Osteoblast (primary cell): ENCODE measurements around the gene PGRMC2. TPM values are rescaled to one million over a fixed set of nuclear protein-coding genes. Genes with fewer than 3 reads are reported as not detected.

ENCODE experiments used
- DNase-seq: peaks from one replicate; pipeline ENCODE4 v3.0.0; 2011; ENCODE audit warnings: low spot score, mixed read lengths; ENCODE audit not compliant: insufficient read length; ENCODE audit errors: missing footprints
- H2AFZ ChIP-seq: 2 replicates; pipeline ENCODE4 v1.6.0; 2011; ENCODE audit warnings: mild to moderate bottlenecking, low read length
- H3K27ac ChIP-seq: 2 replicates; pipeline ENCODE4 v1.5.1; 2011; ENCODE audit warnings: mild to moderate bottlenecking, low read depth, low read length, moderate library complexity
- H3K27me3 ChIP-seq: 2 replicates; pipeline ENCODE4 v1.6.0; 2012; ENCODE audit warnings: mild to moderate bottlenecking, control low read depth, inconsistent platforms, low read length, moderate library complexity; ENCODE audit not compliant: insufficient read depth
- H3K36me3 ChIP-seq: 2 replicates; pipeline ENCODE4 v1.5.1; 2011; ENCODE audit warnings: mild to moderate bottlenecking, low read length, control low read depth, moderate library complexity; ENCODE audit not compliant: insufficient read depth
- H3K4me1 ChIP-seq: 2 replicates; pipeline ENCODE4 v1.5.1; 2011; ENCODE audit warnings: mild to moderate bottlenecking, low read length, control low read depth, moderate library complexity; ENCODE audit not compliant: insufficient read depth
- H3K4me2 ChIP-seq: 2 replicates; pipeline ENCODE4 v1.6.0; 2011; ENCODE audit warnings: mild to moderate bottlenecking, low read length; ENCODE audit not compliant: insufficient read depth
- H3K4me3 ChIP-seq: fragments of 200-600 bp; sonication (generic); 3 replicates; pipeline ENCODE4 v1.5.1; 2012; ENCODE audit warnings: mild to moderate bottlenecking, low read length, inconsistent platforms; ENCODE audit not compliant: insufficient read depth
- H3K79me2 ChIP-seq: 2 replicates; pipeline ENCODE4 v1.6.0; 2012; ENCODE audit warnings: mild to moderate bottlenecking, low read length, control low read depth, inconsistent platforms; ENCODE audit not compliant: insufficient read depth
- H3K9me3 ChIP-seq: 2 replicates; pipeline ENCODE4 v1.5.1; 2011; ENCODE audit warnings: low read depth, low read length, control low read depth
- H4K20me1 ChIP-seq: 2 replicates; pipeline ENCODE4 v1.6.0; 2012; ENCODE audit warnings: mild to moderate bottlenecking, low read length, control low read depth; ENCODE audit not compliant: insufficient read depth
- total RNA-seq: library from RNA; depleted of rRNA; stranded (reverse); fragments of >200 nt; gene quantifications from 2 replicates; pipeline ENCODE4 v1.2.3, GENCODE V29; 2012
- TF ChIP-seq, protein P1 (sequence below): IDR thresholded peaks from 2 replicates; pipeline ENCODE4 v1.5.1; 2011; ENCODE audit warnings: mild to moderate bottlenecking, low read depth, low read length, moderate library complexity; ENCODE audit errors: extremely low read depth

PGRMC2 gene
- total RNA-seq, 1 donor = 38.4 TPM

DNA sequence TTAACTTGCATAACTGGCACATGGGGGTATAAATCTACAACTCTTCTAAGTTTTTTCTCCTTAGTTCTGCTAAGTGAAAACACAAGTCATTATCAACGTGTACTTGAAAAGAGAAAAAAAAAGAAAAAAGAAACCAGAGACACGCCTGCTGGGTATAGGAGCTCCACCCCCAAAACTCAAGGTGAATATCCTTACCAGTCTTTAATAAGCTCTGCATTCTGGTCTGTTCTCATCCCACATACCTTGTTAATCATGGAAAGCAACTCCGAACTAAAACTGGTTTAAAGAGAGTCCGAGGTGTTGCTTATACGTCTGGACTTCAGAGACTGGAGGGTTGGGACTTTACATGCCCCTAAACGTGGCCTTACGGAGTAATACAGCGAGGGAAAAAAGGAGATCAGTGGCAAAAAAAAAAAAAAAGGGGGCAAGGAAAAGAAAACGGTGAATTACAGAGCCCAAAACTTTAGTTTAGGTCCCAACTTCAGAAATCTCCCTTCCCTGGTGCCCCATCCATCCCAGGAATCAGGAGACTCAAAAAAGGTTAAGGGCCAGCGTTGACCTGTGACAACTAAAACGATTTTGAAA is 1.0 kb downstream of the PGRMC2 start:
- Histone ChIP-seq H3K27me3 (no peaks in the 10 kb centered on the region), H4K20me1 (peaks cover 19% of the 10 kb centered on the region), H3K9me3 (no peaks in the 10 kb centered on the region), H3K4me1 (peaks cover 7% of the 10 kb centered on the region), H3K36me3 (peaks cover 9% of the 10 kb centered on the region), H3K4me3 (peak overlapping the region; percentile 88), H3K4me2 (peak overlapping the region; percentile 86), H3K27ac (peak overlapping the region; percentile 86), H3K79me2 (peaks cover 63% of the 10 kb centered on the region), H2AFZ (peak overlapping the region; percentile 32)
- DNase-seq = peak; percentile 76
- TF ChIP-seq, protein P1, sequence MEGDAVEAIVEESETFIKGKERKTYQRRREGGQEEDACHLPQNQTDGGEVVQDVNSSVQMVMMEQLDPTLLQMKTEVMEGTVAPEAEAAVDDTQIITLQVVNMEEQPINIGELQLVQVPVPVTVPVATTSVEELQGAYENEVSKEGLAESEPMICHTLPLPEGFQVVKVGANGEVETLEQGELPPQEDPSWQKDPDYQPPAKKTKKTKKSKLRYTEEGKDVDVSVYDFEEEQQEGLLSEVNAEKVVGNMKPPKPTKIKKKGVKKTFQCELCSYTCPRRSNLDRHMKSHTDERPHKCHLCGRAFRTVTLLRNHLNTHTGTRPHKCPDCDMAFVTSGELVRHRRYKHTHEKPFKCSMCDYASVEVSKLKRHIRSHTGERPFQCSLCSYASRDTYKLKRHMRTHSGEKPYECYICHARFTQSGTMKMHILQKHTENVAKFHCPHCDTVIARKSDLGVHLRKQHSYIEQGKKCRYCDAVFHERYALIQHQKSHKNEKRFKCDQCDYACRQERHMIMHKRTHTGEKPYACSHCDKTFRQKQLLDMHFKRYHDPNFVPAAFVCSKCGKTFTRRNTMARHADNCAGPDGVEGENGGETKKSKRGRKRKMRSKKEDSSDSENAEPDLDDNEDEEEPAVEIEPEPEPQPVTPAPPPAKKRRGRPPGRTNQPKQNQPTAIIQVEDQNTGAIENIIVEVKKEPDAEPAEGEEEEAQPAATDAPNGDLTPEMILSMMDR = no peak

DNA sequence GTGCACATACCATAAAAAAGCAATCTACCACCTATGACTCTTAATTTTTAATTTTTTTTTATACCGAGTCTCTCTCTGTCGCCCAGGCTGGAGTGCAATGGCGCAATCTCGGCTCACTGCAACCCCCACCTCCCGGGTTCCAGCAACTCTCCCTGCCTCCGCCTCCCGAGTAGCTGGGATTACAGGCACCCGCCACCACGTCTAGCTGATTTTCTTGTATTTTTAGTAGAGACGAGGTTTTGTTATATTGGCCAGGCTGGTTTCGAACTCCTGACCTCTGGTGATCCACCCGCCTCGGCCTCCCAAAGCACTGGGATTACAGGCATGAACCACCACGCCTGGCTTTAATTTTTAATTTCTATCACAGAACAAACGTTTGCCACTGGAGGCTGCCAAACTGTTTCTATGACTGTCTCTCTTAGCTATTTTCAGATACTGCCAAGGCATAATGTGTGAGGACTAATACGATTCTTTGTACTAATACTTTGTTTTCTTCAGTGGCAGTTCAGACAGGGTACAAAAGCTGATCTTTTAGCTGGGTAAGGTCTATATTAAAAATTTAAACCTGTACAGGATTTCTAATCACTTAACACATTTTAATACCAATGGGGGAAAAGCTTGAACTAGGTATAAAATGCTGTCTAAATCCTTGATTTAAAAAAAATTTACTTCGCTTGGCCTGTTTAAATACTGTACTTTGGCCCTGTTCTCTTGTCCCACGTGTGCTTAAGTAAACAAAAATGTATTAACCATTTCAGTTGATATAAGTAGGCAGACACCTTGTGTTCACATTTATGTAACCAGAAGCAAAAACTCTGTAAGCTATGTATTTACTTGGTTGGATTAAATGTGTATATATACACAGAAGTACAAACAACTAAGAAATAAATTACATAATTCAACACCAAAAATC is 2.3 kb downstream of the PGRMC2 start:
- Histone ChIP-seq H3K4me3 (peak overlapping the region; percentile 88), H3K27me3 (no peaks in the 10 kb centered on the region), H3K9me3 (no peaks in the 10 kb centered on the region), H3K4me2 (peak overlapping the region; percentile 86), H3K4me1 (peaks cover 7% of the 10 kb centered on the region), H3K36me3 (peaks cover 9% of the 10 kb centered on the region), H2AFZ (no peak overlapping the region), H3K79me2 (peaks cover 76% of the 10 kb centered on the region), H3K27ac (peak overlapping the region; percentile 86), H4K20me1 (peaks cover 19% of the 10 kb centered on the region)
- TF ChIP-seq, protein P1 = no peak
- peak; percentile 53 for DNase-seq

DNA sequence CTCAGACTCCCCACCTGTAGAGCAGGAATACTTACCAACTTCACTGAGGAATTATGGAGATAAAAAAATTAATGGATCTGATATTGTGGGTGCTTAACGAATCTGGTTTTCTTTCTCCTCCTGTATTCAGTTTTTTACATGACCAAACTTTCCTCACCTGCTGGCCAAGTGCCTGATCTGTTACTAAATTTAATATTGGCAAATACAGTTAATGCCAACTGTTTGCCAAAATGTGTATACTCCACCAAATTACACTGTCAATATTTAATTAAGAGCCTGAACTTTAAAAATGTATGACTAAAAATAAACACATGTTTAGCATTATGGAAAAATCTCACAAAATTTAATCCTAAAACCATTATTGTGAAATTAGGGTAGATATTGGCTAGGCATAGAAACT is 3.3 kb downstream of the PGRMC2 start:
- no peaks in the 10 kb centered on the region for H3K27me3 ChIP-seq
- H3K27ac ChIP-seq = no peak overlapping the region
- TF ChIP-seq, protein P1 = no peak
- H4K20me1 ChIP-seq = peaks cover 19% of the 10 kb centered on the region
- no peak overlapping the region for H2AFZ ChIP-seq
- H3K36me3 ChIP-seq = peaks cover 9% of the 10 kb centered on the region
- H3K79me2 ChIP-seq = peaks cover 86% of the 10 kb centered on the region
- no peaks in the 10 kb centered on the region for H3K9me3 ChIP-seq
- peak overlapping the region; percentile 86 for H3K4me2 ChIP-seq
- peak overlapping the region; percentile 88 for H3K4me3 ChIP-seq
- no peak for DNase-seq
- H3K4me1 ChIP-seq = peaks cover 7% of the 10 kb centered on the region

- peaks cover 95% of the 10 kb centered on the region for H3K79me2 ChIP-seq
- H3K36me3 ChIP-seq = peaks cover 9% of the 10 kb centered on the region
- no peak for DNase-seq
- H4K20me1 ChIP-seq = peaks cover 19% of the 10 kb centered on the region
- H3K4me3 ChIP-seq = no peak overlapping the region
- H3K4me2 ChIP-seq = no peak overlapping the region
- H3K9me3 ChIP-seq = no peaks in the 10 kb centered on the region
- H3K4me1 ChIP-seq = peaks cover 2% of the 10 kb centered on the region
- H2AFZ ChIP-seq = no peak overlapping the region
- no peak overlapping the region for H3K27ac ChIP-seq
- H3K27me3 ChIP-seq = no peaks in the 10 kb centered on the region
- TF ChIP-seq, protein P1 = no peak
Measured at GRCh38 chr4:128283071-128283470, 4.5 kb downstream of the PGRMC2 start.
